ENCODE measurements around the gene CHKB.
"Not testable (repeated sequence)": the region's sequence is repeated elsewhere in the genome, so short reads cannot be mapped to it uniquely, and the experiment has no call there.

Gene CHKB, protein sequence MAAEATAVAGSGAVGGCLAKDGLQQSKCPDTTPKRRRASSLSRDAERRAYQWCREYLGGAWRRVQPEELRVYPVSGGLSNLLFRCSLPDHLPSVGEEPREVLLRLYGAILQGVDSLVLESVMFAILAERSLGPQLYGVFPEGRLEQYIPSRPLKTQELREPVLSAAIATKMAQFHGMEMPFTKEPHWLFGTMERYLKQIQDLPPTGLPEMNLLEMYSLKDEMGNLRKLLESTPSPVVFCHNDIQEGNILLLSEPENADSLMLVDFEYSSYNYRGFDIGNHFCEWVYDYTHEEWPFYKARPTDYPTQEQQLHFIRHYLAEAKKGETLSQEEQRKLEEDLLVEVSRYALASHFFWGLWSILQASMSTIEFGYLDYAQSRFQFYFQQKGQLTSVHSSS

DNA sequence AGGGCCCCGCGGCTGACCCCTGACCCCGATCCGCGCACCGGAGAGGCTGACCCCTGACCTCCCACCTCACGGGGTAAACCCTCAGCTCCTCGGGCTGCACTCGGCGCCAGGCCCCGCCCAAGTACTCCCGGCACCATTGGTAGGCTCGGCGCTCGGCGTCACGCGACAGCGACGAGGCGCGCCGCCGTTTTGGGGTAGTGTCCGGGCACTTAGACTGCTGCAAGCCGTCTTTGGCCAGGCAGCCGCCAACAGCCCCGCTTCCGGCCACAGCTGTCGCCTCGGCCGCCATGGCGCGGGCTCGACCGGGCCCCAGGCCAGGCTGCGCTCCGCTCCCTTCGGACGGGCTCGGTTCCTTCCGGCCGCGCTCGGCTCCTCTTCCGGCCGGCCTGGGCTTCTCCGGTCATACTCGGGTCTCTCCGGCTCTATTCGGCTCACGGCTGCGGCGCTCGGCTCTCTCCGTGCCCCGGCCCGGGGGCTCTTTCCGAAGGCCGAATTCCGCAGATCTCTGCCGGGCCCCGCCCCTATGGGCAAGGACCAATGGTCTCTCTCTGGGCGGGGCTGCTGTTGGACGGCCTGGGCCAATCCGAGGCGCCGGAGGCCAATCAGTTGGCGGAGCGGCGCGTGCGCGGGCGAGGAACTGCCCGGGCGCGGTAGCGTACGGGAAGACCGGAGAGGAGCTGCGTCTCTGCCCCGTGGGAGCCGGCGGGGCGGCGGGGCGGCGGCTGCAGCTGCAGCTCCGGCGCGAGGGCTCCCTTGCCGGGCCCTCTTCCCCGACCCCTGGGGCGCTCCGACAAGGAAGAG lies at the start of gene CHKB:
CHKB (minus strand) TSS at position 357 of the 801 bp plus-strand sequence; CDS start at position 289, 68 bp downstream.
- DNase-seq (ENCODE audit: low read depth, low spot score): peak; percentile 84
- H3K27ac ChIP-seq: peak within 1 kb of the TSS; percentile 92

- DNase-seq (ENCODE audit: low read depth, low spot score): no peak
Measured at GRCh38 chr22:50630376-50630775, 47.7 kb upstream of the CHKB start.

GRCh38 chr22:50628543-50629134 lies 46.0 kb upstream of the CHKB start:
- H3K27ac ChIP-seq: no peak overlapping the region
- no peak for DNase-seq (ENCODE audit: low read depth, low spot score)

More at GRCh38 chr22:50630376-50630775, 47.7 kb upstream of the CHKB start:
- H3K27ac ChIP-seq: no peak overlapping the region

- H3K27ac ChIP-seq: peak within 1 kb of the TSS; percentile 24
Measured at GRCh38 chr22:50627642-50628542, 45.2 kb upstream of the CHKB start, which contains the start of gene ARSA. Gene ARSA (minus strand): TSS chr22:50628152. CDS start chr22:50627779, 373 bp downstream.

DNA sequence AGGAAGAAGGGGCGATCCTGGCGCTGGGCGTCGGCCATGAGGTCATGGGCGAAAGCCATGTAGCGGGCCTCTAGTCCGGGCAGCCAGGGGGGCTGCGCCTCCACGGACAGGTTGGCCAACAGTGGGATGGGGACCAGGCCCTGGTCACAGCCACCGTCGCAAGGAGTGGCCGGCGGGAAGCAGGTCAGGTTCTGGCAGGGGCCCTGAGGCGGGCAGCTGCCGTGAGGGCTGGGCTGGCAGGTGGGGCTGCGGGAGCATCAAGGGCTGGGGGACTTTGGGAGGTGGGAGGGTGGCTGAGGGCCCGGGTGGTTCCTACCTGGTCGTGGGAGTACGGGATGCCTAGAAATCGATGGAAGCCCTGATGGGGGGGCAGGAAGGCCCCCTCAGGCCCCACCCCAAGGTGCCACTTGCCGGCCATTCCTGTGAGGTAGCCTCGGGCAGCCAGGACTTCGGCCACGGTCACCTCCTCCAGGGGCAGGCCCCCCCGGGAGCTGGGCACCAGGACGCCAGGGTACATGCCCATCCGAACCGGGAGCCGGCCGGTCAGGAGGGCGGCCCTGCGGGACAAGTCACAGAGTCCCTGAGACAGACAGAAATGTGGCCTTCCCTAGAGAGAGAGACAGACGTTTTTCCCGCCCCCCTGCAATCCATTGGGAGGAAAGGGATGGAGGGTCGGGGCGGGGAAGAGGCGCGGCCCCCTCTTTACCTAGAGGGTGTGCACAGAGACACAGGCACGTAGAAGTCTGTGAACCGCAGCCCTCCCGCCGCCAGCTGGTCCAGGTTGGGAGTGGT lies 44.4 kb upstream of the CHKB start:
- peak overlapping the region; percentile 24 for H3K27ac ChIP-seq
- DNase-seq (ENCODE audit: low read depth, low spot score): no peak

More at GRCh38 chr22:50627642-50628542, 45.2 kb upstream of the CHKB start, which contains the start of gene ARSA:
- DNase-seq (ENCODE audit: low read depth, low spot score): no peak

DNA sequence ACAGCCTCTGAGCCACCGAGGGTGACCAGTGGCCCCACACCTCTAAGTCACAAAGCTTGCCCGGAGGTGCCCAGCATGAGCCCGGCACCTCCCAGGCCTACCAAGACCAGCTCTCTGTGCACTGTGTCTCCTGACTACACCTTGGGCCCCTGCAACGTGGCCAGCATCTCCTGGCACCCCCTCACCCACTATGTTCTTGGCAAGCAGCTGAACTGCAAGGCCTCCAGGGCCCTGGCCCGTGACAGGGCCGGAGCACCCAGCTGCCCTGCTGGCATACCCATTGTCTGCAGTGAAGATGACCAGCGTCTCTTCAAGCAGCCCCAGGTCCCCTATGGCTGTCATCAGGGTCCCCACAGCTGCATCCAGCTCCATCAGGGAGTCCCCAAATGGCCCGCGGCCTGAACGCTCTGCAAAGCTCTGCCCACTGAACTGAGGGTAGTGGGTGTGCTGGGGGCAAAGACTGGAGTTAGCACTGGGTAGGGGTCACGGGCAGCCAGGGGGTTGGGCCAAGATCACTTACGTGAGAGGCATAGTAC lies 43.7 kb upstream of the CHKB start:
- no peak overlapping the region for H3K27ac ChIP-seq

GRCh38 chr22:50625568-50626313 lies 43.1 kb upstream of the CHKB start:
- no peak overlapping the region for H3K27ac ChIP-seq

More for the DNA sequence above, 43.7 kb upstream of the CHKB start:
- no peak for DNase-seq (ENCODE audit: low read depth, low spot score)

GRCh38 chr22:50625131-50625567 lies 42.5 kb upstream of the CHKB start:
- no peak for DNase-seq (ENCODE audit: low read depth, low spot score)
- no peak overlapping the region for H3K27ac ChIP-seq

More at GRCh38 chr22:50625568-50626313, 43.1 kb upstream of the CHKB start:
- DNase-seq (ENCODE audit: low read depth, low spot score): no peak

DNA sequence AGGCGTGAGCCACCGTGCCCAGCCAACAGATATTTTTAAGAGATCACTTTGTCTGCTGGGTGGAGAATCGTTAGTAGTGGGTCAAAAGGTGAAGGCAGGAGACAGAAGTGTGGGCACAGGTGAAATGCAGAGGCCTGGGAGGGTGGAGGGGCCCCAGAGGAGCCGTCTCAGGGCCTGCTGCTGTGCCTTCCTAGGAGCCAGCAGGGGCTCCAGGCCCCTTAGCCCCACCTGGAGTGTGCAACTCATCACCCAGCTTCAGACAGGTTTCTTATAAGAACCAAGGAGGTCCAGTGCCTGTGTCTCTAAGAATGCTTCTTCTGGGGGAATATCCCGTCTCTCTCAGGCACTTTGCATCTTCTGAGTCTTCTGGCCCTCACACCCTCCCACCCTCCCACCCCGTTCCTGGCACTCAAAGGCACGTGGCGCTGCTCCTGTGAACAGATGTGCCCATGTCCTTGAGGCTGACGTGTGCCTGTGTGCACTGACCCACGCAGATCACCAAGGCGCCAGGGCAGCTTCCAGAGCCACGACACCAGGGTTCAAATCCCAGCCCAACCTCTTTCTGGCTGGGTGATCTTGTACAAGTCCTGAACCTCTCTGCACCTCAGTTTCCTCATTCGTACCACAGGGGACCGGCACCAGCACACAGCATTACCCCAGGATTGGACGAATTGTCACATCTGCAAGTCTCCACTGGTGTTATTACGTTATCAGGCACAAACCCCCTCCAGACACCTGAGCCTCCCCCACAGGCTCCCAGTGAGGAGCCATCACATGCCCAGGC lies 41.9 kb upstream of the CHKB start:
- H3K27ac ChIP-seq: no peak overlapping the region
- DNase-seq (ENCODE audit: low read depth, low spot score): no peak

DNA sequence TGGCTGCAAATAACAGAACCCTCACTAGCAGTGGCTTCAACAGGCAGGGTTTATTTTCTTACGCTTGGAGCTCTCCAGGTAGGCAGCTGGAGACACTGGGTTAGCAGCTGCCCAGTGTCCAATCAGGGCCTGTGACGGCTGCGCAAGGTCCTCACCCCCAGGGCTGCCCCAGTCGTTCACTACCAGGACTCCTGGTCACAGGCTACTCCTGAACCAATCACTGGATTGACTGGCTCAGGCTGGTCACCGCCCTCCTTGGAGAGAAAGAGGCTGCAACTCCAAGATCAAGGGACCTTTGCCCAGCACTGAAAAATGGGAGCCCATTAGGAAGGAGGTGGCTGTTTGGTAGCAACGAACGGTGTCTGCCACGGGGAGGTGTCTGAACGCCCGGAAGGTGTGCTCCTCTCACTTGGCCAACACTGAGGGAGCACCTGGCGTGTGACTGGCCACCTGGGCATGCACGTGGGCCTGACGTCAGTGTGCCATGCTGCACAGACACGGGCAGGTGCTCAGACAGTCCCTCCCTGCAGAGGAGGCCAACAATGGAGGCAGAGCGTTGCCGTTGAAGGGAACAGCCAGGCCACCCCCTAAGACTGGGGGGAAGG lies 40.2 kb upstream of the CHKB start:
- peak; percentile 34 for DNase-seq (ENCODE audit: low read depth, low spot score)
- peak overlapping the region; percentile 87 for H3K27ac ChIP-seq

GRCh38 chr22:50621948-50622722 lies 39.5 kb upstream of the CHKB start:
- no peak for DNase-seq (ENCODE audit: low read depth, low spot score)
- H3K27ac ChIP-seq: peak overlapping the region; percentile 87

- DNase-seq (ENCODE audit: low read depth, low spot score): no peak
- peak overlapping the region; percentile 87 for H3K27ac ChIP-seq
Measured at GRCh38 chr22:50621356-50621880, 38.8 kb upstream of the CHKB start.

- no peak for DNase-seq (ENCODE audit: low read depth, low spot score)
- H3K27ac ChIP-seq: no peak overlapping the region
Measured at GRCh38 chr22:50620593-50621355, 38.1 kb upstream of the CHKB start.

DNA sequence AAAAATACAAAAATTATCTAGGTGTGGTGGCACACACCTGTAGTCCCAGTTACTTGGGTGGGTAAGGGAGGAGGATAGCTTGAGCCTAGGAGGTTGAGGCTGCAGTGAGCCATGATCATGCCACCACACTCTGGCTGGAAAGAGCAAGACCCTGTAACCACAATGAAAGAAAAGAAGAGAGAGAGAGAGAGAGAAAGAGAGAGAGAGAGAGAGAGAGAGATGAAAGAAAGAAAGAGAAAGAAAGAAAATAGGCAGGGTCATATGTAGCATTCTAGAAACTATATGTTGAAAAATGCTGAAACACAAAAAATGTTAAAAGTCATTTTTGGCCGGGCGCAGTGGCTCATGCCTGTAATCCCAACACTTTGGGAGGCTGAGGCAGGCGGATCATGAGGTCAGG lies 31.6 kb upstream of the CHKB start:
- DNase-seq (ENCODE audit: low read depth, low spot score); H3K27ac ChIP-seq: not testable (repeated sequence)
